ENCODE measurements around the gene ZNF428.

Gene ZNF428

DNA sequence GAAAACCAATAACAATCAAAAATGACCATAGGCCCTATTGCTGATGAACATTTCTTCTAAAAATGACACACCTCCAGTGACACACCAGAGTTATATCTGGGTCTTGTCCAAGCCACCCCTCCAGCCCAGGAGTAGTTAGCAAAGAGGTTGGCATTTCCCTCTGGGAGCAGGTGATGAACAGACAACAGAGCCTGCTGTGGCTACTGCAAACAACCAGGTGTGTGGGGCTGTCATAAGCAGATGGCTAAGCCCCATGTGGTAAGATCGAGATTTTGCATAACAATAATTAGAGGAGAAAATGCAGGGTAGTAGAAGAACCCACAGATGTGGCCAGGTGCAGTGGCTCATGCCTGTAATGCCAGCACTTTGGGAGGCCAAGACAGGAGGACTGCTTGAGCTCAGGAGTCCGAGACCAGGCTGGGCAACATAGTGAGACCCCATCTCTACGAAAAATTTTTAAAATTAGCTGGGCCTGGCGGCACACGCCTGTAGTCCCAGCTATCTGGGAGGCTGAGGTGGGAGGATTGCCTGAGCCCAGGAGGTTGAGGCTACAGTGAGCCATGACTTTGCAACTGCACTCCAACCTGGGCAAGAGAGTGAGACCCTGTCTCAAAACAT lies 49.1 kb downstream of the ZNF428 start:
- TF ChIP-seq EZH2 (IDR thresholded peaks at IDR 0.05; ENCODE audit: borderline replicate concordance, low read length): no peak
- TF ChIP-seq, protein P1, sequence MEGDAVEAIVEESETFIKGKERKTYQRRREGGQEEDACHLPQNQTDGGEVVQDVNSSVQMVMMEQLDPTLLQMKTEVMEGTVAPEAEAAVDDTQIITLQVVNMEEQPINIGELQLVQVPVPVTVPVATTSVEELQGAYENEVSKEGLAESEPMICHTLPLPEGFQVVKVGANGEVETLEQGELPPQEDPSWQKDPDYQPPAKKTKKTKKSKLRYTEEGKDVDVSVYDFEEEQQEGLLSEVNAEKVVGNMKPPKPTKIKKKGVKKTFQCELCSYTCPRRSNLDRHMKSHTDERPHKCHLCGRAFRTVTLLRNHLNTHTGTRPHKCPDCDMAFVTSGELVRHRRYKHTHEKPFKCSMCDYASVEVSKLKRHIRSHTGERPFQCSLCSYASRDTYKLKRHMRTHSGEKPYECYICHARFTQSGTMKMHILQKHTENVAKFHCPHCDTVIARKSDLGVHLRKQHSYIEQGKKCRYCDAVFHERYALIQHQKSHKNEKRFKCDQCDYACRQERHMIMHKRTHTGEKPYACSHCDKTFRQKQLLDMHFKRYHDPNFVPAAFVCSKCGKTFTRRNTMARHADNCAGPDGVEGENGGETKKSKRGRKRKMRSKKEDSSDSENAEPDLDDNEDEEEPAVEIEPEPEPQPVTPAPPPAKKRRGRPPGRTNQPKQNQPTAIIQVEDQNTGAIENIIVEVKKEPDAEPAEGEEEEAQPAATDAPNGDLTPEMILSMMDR (IDR thresholded peaks at IDR 0.05; ENCODE audit: low read length): no peak
- Histone ChIP-seq H3K4me3 (ENCODE audit: low read depth, low read length, poor library complexity, severe bottlenecking) (no peak overlapping the region), H3K27ac (ENCODE audit: low read depth, low read length, poor library complexity, severe bottlenecking) (no peak overlapping the region), H3K4me1 (ENCODE audit: insufficient read depth, low read length, severe bottlenecking) (peaks cover 8% of the 10 kb centered on the region), H2AFZ (ENCODE audit: low read length) (no peak overlapping the region), H3K27me3 (ENCODE audit: insufficient read depth, low read length) (no peaks in the 10 kb centered on the region), H4K20me1 (ENCODE audit: insufficient read depth, low read length) (no peaks in the 10 kb centered on the region), H3K36me3 (ENCODE audit: insufficient read depth, low read length) (peaks cover 16% of the 10 kb centered on the region; the same call in 1 of the 2 replicates), H3K4me2 (ENCODE audit: low read length) (no peak overlapping the region), H3K9ac (ENCODE audit: low read length) (no peak overlapping the region), H3F3A (ENCODE audit: insufficient read depth, low read length) (no peaks in the 10 kb centered on the region), H3K9me2 (ENCODE audit: low read depth, low read length) (no peaks in the 10 kb centered on the region), H3K9me3 (ENCODE audit: low read length) (no peaks in the 10 kb centered on the region), H3K79me2 (ENCODE audit: insufficient read depth, low read length) (0 out of 2 replicates have a peak, but pooled peaks cover 3% of the 10 kb centered on the region)

GRCh38 chr19:43569657-43570056 lies 49.8 kb downstream of the ZNF428 start:
- no peak overlapping the region for H3K4me3 ChIP-seq (ENCODE audit: low read depth, low read length, poor library complexity, severe bottlenecking)
- no peak overlapping the region for H3K9ac ChIP-seq (ENCODE audit: low read length)
- H3K36me3 ChIP-seq (ENCODE audit: insufficient read depth, low read length): peaks cover 16% of the 10 kb centered on the region; the same call in 1 of the 2 replicates
- H3F3A ChIP-seq (ENCODE audit: insufficient read depth, low read length): no peaks in the 10 kb centered on the region
- no peak for TF ChIP-seq EZH2 (IDR thresholded peaks at IDR 0.05; ENCODE audit: borderline replicate concordance, low read length)
- TF ChIP-seq, protein P1 (IDR thresholded peaks at IDR 0.05; ENCODE audit: low read length): no peak
- H3K27ac ChIP-seq (ENCODE audit: low read depth, low read length, poor library complexity, severe bottlenecking): no peak overlapping the region
- H2AFZ ChIP-seq (ENCODE audit: low read length): no peak overlapping the region
- no peaks in the 10 kb centered on the region for H3K9me2 ChIP-seq (ENCODE audit: low read depth, low read length)
- H3K79me2 ChIP-seq (ENCODE audit: insufficient read depth, low read length): no peaks in the 10 kb centered on the region
- H3K4me2 ChIP-seq (ENCODE audit: low read length): no peak overlapping the region
- no peaks in the 10 kb centered on the region for H3K9me3 ChIP-seq (ENCODE audit: low read length)
- H3K4me1 ChIP-seq (ENCODE audit: insufficient read depth, low read length, severe bottlenecking): peaks cover 8% of the 10 kb centered on the region
- no peaks in the 10 kb centered on the region for H3K27me3 ChIP-seq (ENCODE audit: insufficient read depth, low read length)
- no peaks in the 10 kb centered on the region for H4K20me1 ChIP-seq (ENCODE audit: insufficient read depth, low read length)

- Histone ChIP-seq H3K4me1 (ENCODE audit: insufficient read depth, low read length, severe bottlenecking) (peaks cover 28% of the 10 kb centered on the region), H3K79me2 (ENCODE audit: insufficient read depth, low read length) (no peaks in the 10 kb centered on the region), H3K36me3 (ENCODE audit: insufficient read depth, low read length) (peaks cover 14% of the 10 kb centered on the region; the same call in 1 of the 2 replicates), H3F3A (ENCODE audit: insufficient read depth, low read length) (no peaks in the 10 kb centered on the region), H2AFZ (ENCODE audit: low read length) (no peak overlapping the region), H4K20me1 (ENCODE audit: insufficient read depth, low read length) (no peaks in the 10 kb centered on the region), H3K4me2 (ENCODE audit: low read length) (no peak overlapping the region), H3K27me3 (ENCODE audit: insufficient read depth, low read length) (no peaks in the 10 kb centered on the region), H3K9me2 (ENCODE audit: low read depth, low read length) (no peaks in the 10 kb centered on the region), H3K27ac (ENCODE audit: low read depth, low read length, poor library complexity, severe bottlenecking) (no peak overlapping the region), H3K4me3 (ENCODE audit: low read depth, low read length, poor library complexity, severe bottlenecking) (no peak overlapping the region), H3K9me3 (ENCODE audit: low read length) (no peaks in the 10 kb centered on the region), H3K9ac (ENCODE audit: low read length) (no peak overlapping the region)
- TF ChIP-seq EZH2 (IDR thresholded peaks at IDR 0.05; ENCODE audit: borderline replicate concordance, low read length): no peak
- TF ChIP-seq, protein P1 (IDR thresholded peaks at IDR 0.05; ENCODE audit: low read length): no peak
Observed at GRCh38 chr19:43564800-43565199, 54.6 kb downstream of the ZNF428 start.

Measured in OCI-LY1 (cell line).